ENCODE results near the gene A2M. TPM values are rescaled to one million over a fixed set of nuclear protein-coding genes. Genes with fewer than 3 reads are reported as not detected.

Gene A2M
- total and polyA plus RNA-seq, 2 of the 13 experiments (the other 11 are each of a cell fraction or from before 2014, with no cell fraction given): 2,807 to 6,551 TPM

- TF ChIP-seq HINFP (CRISPR knock-in tag; IDR thresholded peaks at IDR 0.05; ENCODE audit: low read depth): 0 out of 2 replicates have a peak, but pooled peaks have one; percentile 24
- TF ChIP-seq SYNCRIP (IDR thresholded peaks at IDR 0.05; ENCODE audit: insufficient read depth, low read depth, low read length): no peak
- TF ChIP-seq IKZF1 (IDR thresholded peaks at IDR 0.05): no peak
- TF ChIP-seq PHF20 (CRISPR knock-in tag; IDR thresholded peaks at IDR 0.05): no peak
- peak; percentile 6; the same call in 1 of the 2 replicates for TF ChIP-seq NCOA2 (CRISPR knock-in tag; IDR thresholded peaks at IDR 0.05)
- TF ChIP-seq ZNF121 (CRISPR knock-in tag; IDR thresholded peaks at IDR 0.05): no peak
- peak; percentile 12 for TF ChIP-seq FOXK1 (CRISPR knock-in tag; IDR thresholded peaks at IDR 0.05; ENCODE audit: borderline replicate concordance, low read depth)
- TF ChIP-seq POGK (CRISPR knock-in tag; conservative IDR thresholded peaks at IDR 0.05): 0 out of 2 replicates have a peak, but pooled peaks have one; percentile 63
- TF ChIP-seq ZNF704 (CRISPR knock-in tag; IDR thresholded peaks at IDR 0.05; ENCODE audit: borderline replicate concordance): peak; percentile 42; the same call in 1 of the 2 replicates
- 0 out of 2 replicates have a peak, but pooled peaks have one; percentile 33 for TF ChIP-seq PRMT3 (CRISPR knock-in tag; IDR thresholded peaks at IDR 0.05; ENCODE audit: borderline replicate concordance, low read depth)
- TF ChIP-seq ATAD3A (CRISPR knock-in tag; IDR thresholded peaks at IDR 0.05): 0 out of 2 replicates have a peak, but pooled peaks have one; percentile 26
- TF ChIP-seq HNRNPL (IDR thresholded peaks at IDR 0.05; ENCODE audit: low read depth, low read length): peak; percentile 95
- TF ChIP-seq GMEB1 (CRISPR knock-in tag; IDR thresholded peaks at IDR 0.05; ENCODE audit: borderline replicate concordance): peak; percentile 33; the same call in 1 of the 2 replicates
- TF ChIP-seq ZHX1 (CRISPR knock-in tag; IDR thresholded peaks at IDR 0.05; ENCODE audit: low read depth): 0 out of 2 replicates have a peak, but pooled peaks have one; percentile 41
- TF ChIP-seq ZNF574 (CRISPR knock-in tag; IDR thresholded peaks at IDR 0.05): peak; percentile 56; the same call in 1 of the 2 replicates
- TF ChIP-seq HMG20B (CRISPR knock-in tag; conservative IDR thresholded peaks at IDR 0.05): no peak
These were observed 49.5 kb downstream of the A2M start (continued) for GRCh38 chr12:9066183-9066623.

Measured in HepG2 (cell line).